Right lobe of liver (tissue), 4 donors: ENCODE data around the gene SLC6A16.
"Not testable (repeated sequence)": the region's sequence is repeated elsewhere in the genome, so short reads cannot be mapped to it uniquely, and the experiment has no call there.

Experiments used
- POLR2A ChIP-seq: fragments of 450-650 bp; IDR thresholded peaks from one replicate; pipeline ENCODE4 v1.6.1; 2017; ENCODE audit warnings: antibody characterized with exemption, mild to moderate bottlenecking
- TF ChIP-seq, protein P1 (sequence below), 4 donors: fragments of 200-600 bp in 3 of 4; fragments of 450-650 bp in 1 of 4; IDR thresholded peaks; one replicate each; pipeline versions ENCODE4 v1.5.1 to v1.8.0; 2016 to 2022; ENCODE audit warnings: antibody characterized with exemption in 4 of 4, mild to moderate bottlenecking in 2 of 4
- donor health status: DM: no; HTN: no; CAD: no.
- donor health status: DM: no; HTN: no; CAD: no.
- donor health status: DM: no; HTN: yes; CAD: no.

DNA sequence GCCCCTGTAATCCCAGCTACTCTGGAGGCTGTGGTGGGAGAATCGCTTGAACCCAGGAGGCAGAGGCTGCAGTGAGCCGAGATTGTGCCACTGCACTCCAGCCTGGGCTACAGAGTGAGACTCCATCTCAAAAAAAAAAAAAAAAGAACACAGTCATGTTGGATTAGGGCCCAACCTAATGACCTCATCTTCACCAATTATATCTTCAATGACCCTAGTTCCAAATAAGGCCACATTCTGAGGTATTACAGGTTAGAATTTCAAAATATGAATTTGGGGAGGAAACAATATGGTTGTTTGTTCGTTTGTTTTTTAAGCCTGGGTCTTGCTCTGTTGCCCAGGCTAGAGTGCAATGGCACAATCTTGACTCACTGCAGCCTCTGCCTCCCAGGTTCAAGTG lies 48.2 kb upstream of the SLC6A16 start:
- TF ChIP-seq, protein P1, sequence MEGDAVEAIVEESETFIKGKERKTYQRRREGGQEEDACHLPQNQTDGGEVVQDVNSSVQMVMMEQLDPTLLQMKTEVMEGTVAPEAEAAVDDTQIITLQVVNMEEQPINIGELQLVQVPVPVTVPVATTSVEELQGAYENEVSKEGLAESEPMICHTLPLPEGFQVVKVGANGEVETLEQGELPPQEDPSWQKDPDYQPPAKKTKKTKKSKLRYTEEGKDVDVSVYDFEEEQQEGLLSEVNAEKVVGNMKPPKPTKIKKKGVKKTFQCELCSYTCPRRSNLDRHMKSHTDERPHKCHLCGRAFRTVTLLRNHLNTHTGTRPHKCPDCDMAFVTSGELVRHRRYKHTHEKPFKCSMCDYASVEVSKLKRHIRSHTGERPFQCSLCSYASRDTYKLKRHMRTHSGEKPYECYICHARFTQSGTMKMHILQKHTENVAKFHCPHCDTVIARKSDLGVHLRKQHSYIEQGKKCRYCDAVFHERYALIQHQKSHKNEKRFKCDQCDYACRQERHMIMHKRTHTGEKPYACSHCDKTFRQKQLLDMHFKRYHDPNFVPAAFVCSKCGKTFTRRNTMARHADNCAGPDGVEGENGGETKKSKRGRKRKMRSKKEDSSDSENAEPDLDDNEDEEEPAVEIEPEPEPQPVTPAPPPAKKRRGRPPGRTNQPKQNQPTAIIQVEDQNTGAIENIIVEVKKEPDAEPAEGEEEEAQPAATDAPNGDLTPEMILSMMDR (IDR thresholded peaks at IDR 0.05), result not testable (repeated sequence)
- TF ChIP-seq POLR2A, result not testable (repeated sequence)
